GM12874 (cell line): Measurements from ENCODE around the gene RPS15.

Experiments
- CTCF ChIP-seq: IDR thresholded peaks from 2 replicates; pipeline ENCODE4 v1.5.1; 2011; ENCODE audit warnings: low read depth, mild to moderate bottlenecking, control low read depth, low read length, moderate library complexity; ENCODE audit not compliant: insufficient read depth

RPS15 gene

GRCh38 chr19:1452802-1453524 lies 14.8 kb downstream of the RPS15 start:
- TF ChIP-seq CTCF = no peak

- no peak for TF ChIP-seq CTCF
Measured at GRCh38 chr19:1453525-1454364, 15.5 kb downstream of the RPS15 start.

- TF ChIP-seq CTCF = no peak
Measured at GRCh38 chr19:1455002-1455335, 16.8 kb downstream of the RPS15 start.

- no peak for TF ChIP-seq CTCF
Measured at GRCh38 chr19:1455336-1456120, 17.3 kb downstream of the RPS15 start.

- TF ChIP-seq CTCF = no peak
Measured at GRCh38 chr19:1456121-1456900, 18.1 kb downstream of the RPS15 start.

GRCh38 chr19:1457031-1457739 lies 19.0 kb downstream of the RPS15 start:
- no peak for TF ChIP-seq CTCF
